Pancreas (tissue), 10 donors: Measurements from ENCODE around the gene PIK3C2A. TPM values are rescaled to one million over a fixed set of nuclear protein-coding genes. Genes with fewer than 3 reads are reported as not detected.

ENCODE experiments used
- ATAC-seq, 4 donors: fragments of 200-7000 bp; cut with Tn5 transposase; one replicate each; pipeline versions ENCODE4 v1.8.0 to v1.9.1; 2020; ENCODE audit warnings: mild to moderate bottlenecking in 4 of 4, moderate library complexity in 4 of 4
- DNase-seq, 6 donors: peaks; one replicate each; pipeline ENCODE4 v3.0.0-alpha.2; 2020
- FAIRE-seq: peaks from 2 replicates; lab custom pipeline; 2012; peaks lifted over from hg19 to GRCh38; lab: Jason Lieb, UNC
- H3K27ac ChIP-seq, 4 donors: fragments of 200-600 bp; sonication (generic); 1 replicate in 3 of 4; 2 replicates in 1 of 4; pipeline versions ENCODE4 v1.5.0 to v1.8.0; 2020
- H3K27me3 ChIP-seq, 4 donors: fragments of 200-600 bp; one replicate each; pipeline ENCODE4 v1.8.0; 2021
- H3K36me3 ChIP-seq, 3 donors: fragments of 200-600 bp; sonication (generic) in 1 of 3; one replicate each; pipeline versions ENCODE4 v1.5.0 to v1.8.0; 2020 to 2021
- H3K4me1 ChIP-seq, 3 donors: fragments of 200-600 bp; one replicate each; pipeline ENCODE4 v1.8.0; 2021
- H3K4me3 ChIP-seq, 4 donors: fragments of 200-600 bp; sonication (generic) in 2 of 4; one replicate each; pipeline versions ENCODE4 v1.5.0 to v1.8.0; 2020 to 2021
- H3K9me3 ChIP-seq, 4 donors: fragments of 200-600 bp; one replicate each; pipeline ENCODE4 v1.8.0; 2021
- CTCF ChIP-seq, 4 donors: fragments of 200-600 bp; sonication (generic) in 3 of 4; IDR thresholded peaks; one replicate each; pipeline versions ENCODE4 v1.5.0 to v1.8.0; 2021; ENCODE audit warnings: antibody characterized with exemption in 4 of 4
- WGBS, 2 donors: extraction: QIAGEN DNeasy Blood & Tissue Kit; methylation state at CpG; one replicate each; pipeline ENCODE4 v1.1.7; 2013; 5-methylcytosine and 5-hydroxymethylcytosine counted together
- intact Hi-C, 3 donors: fragments of 100-400 bp; cut with DNase I; formaldehyde crosslinking; loops; one replicate each; pipeline versions ENCODE4 v1.11.1 to v1.14.2; 2022
- polyA plus RNA-seq, 2 donors: library from polyadenylated mRNA; stranded (reverse); fragments of 200-250 nt; gene quantifications; one replicate each; pipeline ENCODE4 v1.2.3, GENCODE V29; 2013
- total RNA-seq, 6 donors: library from RNA; stranded (reverse); fragmentation: NEBNext Ultra II Directional in 4 of 6; extraction: Animal tissue kit (Norgen Biotek cat#: 25700) in 4 of 6; gene quantifications; one replicate each; pipeline versions ENCODE4 v1.2.1 to v1.2.4, GENCODE V29; 2021 to 2023
- donor health status: healthy with polysubstance abuse.
- donor health status: DM: no; HTN: no; CAD: no; lungs with moderate emphysema.
- donor health status: DM: no; HTN: no; CAD: no.
- donor health status: control.
- donor health status: control.
- donor health status: Bipolar disorder and iron deficiency.
- donor health status: DM: yes; HTN: yes; CAD: no.
- donor health status: DM: no; HTN: no; CAD: no.
- donor health status: DM: no; HTN: no; CAD: no.
- donor health status: DM: yes; HTN: yes; CAD: no.

Gene PIK3C2A
- total and polyA plus RNA-seq, 8 donors: 5.4 to 33.2 (median 22.8) TPM

- H3K4me3 ChIP-seq: no peak overlapping the region
- ATAC-seq (no peak), DNase-seq (no peak), FAIRE-seq (no peak)
- H3K27ac ChIP-seq: no peak overlapping the region
- H3K9me3 ChIP-seq: no peaks in the 10 kb centered on the region
- TF ChIP-seq CTCF (IDR thresholded peaks at IDR 0.05): no peak
- peaks cover 9 to 27% (median 24%) of the 10 kb centered on the region in 3 donors for H3K4me1 ChIP-seq
- no peaks in the 10 kb centered on the region for H3K27me3 ChIP-seq
- WGBS, 2 donors: 95% methylated on average over 5 of the region's 5 CpGs
- intact Hi-C loops: no loop called here
- H3K36me3 ChIP-seq: no peaks in the 10 kb centered on the region
Measured at GRCh38 chr11:17163291-17163690, 44.5 kb downstream of the PIK3C2A start.

- no peak for FAIRE-seq
- H3K27me3 ChIP-seq: no peaks in the 10 kb centered on the region
- intact Hi-C loops: no loop called here
- 72 to 78% methylated on average over 2 of the region's 2 CpGs for WGBS, 2 donors
- no peak for TF ChIP-seq CTCF (IDR thresholded peaks at IDR 0.05)
- peaks cover 9 to 27% (median 24%) of the 10 kb centered on the region in 3 donors for H3K4me1 ChIP-seq
- H3K36me3 ChIP-seq: no peaks in the 10 kb centered on the region
- H3K27ac ChIP-seq: no peak overlapping the region
- no peaks in the 10 kb centered on the region for H3K9me3 ChIP-seq
- no peak for ATAC-seq
- DNase-seq: no peak
- H3K4me3 ChIP-seq: no peak overlapping the region
Measured at GRCh38 chr11:17162376-17162775, 45.4 kb downstream of the PIK3C2A start.

GRCh38 chr11:17161515-17161914, 46.3 kb downstream of the PIK3C2A start:
- DNase-seq: no peak
- FAIRE-seq: no peak
- Histone ChIP-seq H3K9me3 (no peaks in the 10 kb centered on the region), H3K27me3 (no peaks in the 10 kb centered on the region), H3K4me3 (no peak overlapping the region), H3K27ac (no peak overlapping the region), H3K36me3 (no peaks in the 10 kb centered on the region), H3K4me1 (peaks cover 9 to 27% (median 24%) of the 10 kb centered on the region in 3 donors)
- 93 to 95% methylated on average over 1 of the region's 1 CpG for WGBS, 2 donors
- no peak for TF ChIP-seq CTCF (IDR thresholded peaks at IDR 0.05)
- intact Hi-C loops: no loop called here
- ATAC-seq: no peak

GRCh38 chr11:17159441-17159840, 48.3 kb downstream of the PIK3C2A start:
- DNase-seq (no peak), FAIRE-seq (no peak), ATAC-seq (peak in 2 of 4 donors; percentile 14 to 16)
- TF ChIP-seq CTCF (IDR thresholded peaks at IDR 0.05): no peak
- 64 to 72% methylated on average over 3 of the region's 3 CpGs for WGBS, 2 donors
- H3K27ac ChIP-seq: no peak overlapping the region
- H3K9me3 ChIP-seq: no peaks in the 10 kb centered on the region
- intact Hi-C loops: no loop called here
- H3K27me3 ChIP-seq: no peaks in the 10 kb centered on the region
- no peaks in the 10 kb centered on the region for H3K36me3 ChIP-seq
- no peak overlapping the region for H3K4me3 ChIP-seq
- peaks cover 5 to 15% (median 13%) of the 10 kb centered on the region in 3 donors for H3K4me1 ChIP-seq

Other genes starting within 250 kb of the PIK3C2A start
- gene PLEKHA7, start 193.6 kb downstream of the PIK3C2A start, total RNA-seq: 10 to 100 TPM; 14.9 to 29.9 (median 20.0) TPM
- 10 to 100 TPM; 18.7 to 21.3 TPM for gene PLEKHA7, start 193.6 kb downstream of the PIK3C2A start, polyA plus RNA-seq
- 100 to 1,000 TPM; 504 to 802 (median 607) TPM for gene RPS13, start 130.3 kb downstream of the PIK3C2A start, total RNA-seq
- 1,000 to 10,000 TPM; 1,092 to 1,177 TPM for gene RPS13, start 130.3 kb downstream of the PIK3C2A start, polyA plus RNA-seq
- 100 to 1,000 TPM; 125 to 255 (median 160) TPM for gene NUCB2, start 68.8 kb upstream of the PIK3C2A start, total RNA-seq
- 100 to 1,000 TPM; 108 to 183 TPM for gene NUCB2, start 68.8 kb upstream of the PIK3C2A start, polyA plus RNA-seq
- 1 to 10 TPM in 4 of 6 donors, under 1 TPM in 2; 0.83 to 1.6 (median 1.1) TPM for gene NCR3LG1, start 143.8 kb upstream of the PIK3C2A start, total RNA-seq
- under 1 TPM; 0.42 to 0.85 TPM for gene NCR3LG1, start 143.8 kb upstream of the PIK3C2A start, polyA plus RNA-seq
- 10 to 100 TPM in 4 of 6 donors, 1 to 10 TPM in 2; 5.0 to 12.4 (median 11.1) TPM for gene KCNJ11, start 180.7 kb upstream of the PIK3C2A start, total RNA-seq
- gene KCNJ11, start 180.7 kb upstream of the PIK3C2A start, polyA plus RNA-seq: 10 to 100 TPM in 1 of 2 donors, 1 to 10 TPM in 1; 9.9 to 17.7 TPM